ENCODE data around the gene TGM2. TPM values are rescaled to one million over a fixed set of nuclear protein-coding genes. Genes with fewer than 3 reads are reported as not detected.

TGM2 gene
- total RNA-seq, 4 donors from 2014 or later: 2.8 to 33.2 (median 11.5) TPM

DNA sequence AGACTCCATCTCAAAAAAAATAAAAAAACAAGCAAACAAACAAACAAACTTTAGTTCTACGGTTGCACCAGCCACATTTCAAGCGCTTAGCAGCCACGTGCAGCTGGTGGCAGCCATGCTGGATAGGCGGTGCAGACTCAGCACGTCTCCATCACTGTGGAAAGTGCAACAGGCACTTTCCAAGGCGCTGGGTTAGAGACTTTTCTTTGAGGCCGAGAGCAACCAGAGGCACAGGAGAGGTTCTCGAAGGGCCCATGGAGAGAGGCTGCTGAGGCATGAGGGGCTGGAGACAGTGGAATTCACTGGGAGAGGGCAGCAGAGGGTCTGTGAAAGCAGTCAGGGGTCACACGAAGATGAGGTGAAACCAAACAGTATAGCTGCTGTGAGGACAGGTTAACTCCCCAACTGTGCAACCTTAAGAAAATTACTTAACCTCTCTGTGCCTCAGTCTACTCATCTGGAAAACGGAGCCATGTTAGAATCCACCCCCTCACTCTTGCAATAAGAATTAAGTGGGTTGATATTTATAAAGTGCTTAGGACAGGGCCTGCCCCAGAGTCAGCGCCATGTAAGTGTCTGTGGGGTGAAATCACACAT is 27.5 kb downstream of the TGM2 start:
- Histone ChIP-seq H3K4me1 (peaks cover 0 to 15% (median 0%) of the 10 kb centered on the region in 3 donors), H3K27me3 (peaks cover 0 to 26% (median 0%) of the 10 kb centered on the region in 4 donors), H3K27ac (no peak overlapping the region), H3K36me3 (peaks cover 0 to 28% (median 0%) of the 10 kb centered on the region in 3 donors), H3K9me3 (no peaks in the 10 kb centered on the region), H3K4me3 (no peak overlapping the region)
- TF ChIP-seq, protein P1, sequence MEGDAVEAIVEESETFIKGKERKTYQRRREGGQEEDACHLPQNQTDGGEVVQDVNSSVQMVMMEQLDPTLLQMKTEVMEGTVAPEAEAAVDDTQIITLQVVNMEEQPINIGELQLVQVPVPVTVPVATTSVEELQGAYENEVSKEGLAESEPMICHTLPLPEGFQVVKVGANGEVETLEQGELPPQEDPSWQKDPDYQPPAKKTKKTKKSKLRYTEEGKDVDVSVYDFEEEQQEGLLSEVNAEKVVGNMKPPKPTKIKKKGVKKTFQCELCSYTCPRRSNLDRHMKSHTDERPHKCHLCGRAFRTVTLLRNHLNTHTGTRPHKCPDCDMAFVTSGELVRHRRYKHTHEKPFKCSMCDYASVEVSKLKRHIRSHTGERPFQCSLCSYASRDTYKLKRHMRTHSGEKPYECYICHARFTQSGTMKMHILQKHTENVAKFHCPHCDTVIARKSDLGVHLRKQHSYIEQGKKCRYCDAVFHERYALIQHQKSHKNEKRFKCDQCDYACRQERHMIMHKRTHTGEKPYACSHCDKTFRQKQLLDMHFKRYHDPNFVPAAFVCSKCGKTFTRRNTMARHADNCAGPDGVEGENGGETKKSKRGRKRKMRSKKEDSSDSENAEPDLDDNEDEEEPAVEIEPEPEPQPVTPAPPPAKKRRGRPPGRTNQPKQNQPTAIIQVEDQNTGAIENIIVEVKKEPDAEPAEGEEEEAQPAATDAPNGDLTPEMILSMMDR (IDR thresholded peaks at IDR 0.05): no peak
- TF ChIP-seq POLR2A (IDR thresholded peaks at IDR 0.05): no peak
- no peak for DNase-seq
- intact Hi-C loops (cut with DNase I): no loop called here
- WGBS, 2 donors: 86 to 95% methylated on average over 11 of the region's 11 CpGs

DNA sequence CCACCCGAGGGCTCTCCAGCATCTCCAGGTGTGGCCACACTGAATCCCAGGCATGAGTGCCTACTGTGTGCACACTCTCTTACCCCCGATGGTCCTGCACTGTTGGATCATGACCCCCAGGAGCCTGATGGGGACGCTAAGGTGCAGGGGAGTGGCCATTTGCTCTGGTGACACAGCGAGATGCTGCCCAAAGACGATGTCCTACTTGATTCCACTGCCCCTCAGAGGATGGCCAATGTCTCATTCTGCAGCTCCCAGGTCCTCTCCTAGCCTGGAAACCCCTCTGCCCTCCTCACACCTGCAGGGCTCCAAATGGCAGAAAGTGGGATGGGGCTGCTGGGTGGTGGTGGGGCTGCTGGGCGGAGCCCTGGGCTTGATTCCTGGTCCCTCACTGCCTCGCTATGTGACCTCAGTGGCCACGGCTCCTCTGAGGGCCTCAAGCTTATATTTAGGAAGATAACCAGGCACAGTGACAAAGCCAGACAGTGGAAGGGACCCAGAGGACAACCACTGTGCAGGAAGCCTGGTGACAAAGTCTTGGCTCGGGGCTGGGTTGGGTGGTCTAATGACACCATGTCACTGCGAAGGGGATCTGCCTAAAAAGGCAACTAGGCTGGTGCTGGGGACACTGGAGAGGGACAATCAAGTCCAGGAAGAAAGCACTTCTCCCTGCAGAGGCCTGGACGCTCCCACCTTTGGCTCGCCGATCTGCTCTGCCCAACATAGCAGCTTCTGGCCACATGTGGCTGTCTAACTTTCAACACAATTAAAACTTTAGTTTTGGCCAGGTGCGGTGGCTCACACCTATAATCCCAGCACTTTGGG is 28.4 kb downstream of the TGM2 start:
- Histone ChIP-seq H3K36me3 (peaks cover 0 to 30% (median 0%) of the 10 kb centered on the region in 3 donors), H3K27ac (peak overlapping the region in 1 of 4 donors; percentile 10), H3K4me3 (no peak overlapping the region), H3K4me1 (peaks cover 0 to 14% (median 0%) of the 10 kb centered on the region in 3 donors), H3K9me3 (no peaks in the 10 kb centered on the region), H3K27me3 (peaks cover 0 to 34% (median 0%) of the 10 kb centered on the region in 4 donors)
- TF ChIP-seq, protein P1 (IDR thresholded peaks at IDR 0.05): no peak
- TF ChIP-seq POLR2A (IDR thresholded peaks at IDR 0.05): no peak
- WGBS, 2 donors: 79 to 96% methylated on average over 9 of the region's 14 CpGs
- intact Hi-C loops (cut with DNase I): no loop called here
- no peak for DNase-seq

DNA sequence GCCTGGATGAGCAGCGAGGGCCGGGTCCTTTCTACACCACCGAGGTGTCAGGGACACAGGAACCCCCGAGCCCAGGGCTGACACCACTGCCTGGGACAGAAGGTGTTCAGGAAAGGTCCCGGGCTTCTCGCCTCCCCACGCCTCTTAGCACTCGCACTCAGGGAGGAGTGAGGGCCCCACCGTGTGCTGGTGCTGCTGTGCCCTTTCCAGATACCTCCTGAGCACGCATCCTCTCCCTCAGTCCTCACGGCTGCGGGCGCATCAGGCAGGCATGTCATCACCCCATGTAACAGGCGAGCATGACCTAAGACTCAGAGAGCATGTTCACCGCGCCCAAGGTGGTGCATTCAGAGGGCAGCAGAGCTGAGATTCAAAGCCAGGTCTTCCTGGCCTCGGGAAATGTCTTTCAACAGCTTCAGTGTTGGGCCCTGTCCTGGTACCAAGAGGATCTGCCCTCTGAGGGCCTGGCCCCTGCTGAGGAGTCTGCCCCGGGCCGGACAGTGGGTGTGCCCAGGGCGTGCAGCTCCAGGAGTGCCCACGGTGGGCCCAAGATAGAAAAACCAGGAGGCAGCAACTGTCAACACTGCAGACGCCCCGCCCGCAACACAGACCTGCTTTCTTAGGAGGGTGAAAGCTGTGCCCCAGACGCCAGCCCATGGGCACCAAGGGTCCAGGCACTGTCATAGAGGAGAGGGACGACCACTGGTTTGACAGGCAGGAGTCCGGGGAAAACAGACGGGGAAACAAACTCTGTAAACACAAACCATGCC is 29.2 kb downstream of the TGM2 start:
- Histone ChIP-seq H3K9me3 (no peaks in the 10 kb centered on the region), H3K36me3 (peaks cover 0 to 38% (median 0%) of the 10 kb centered on the region in 3 donors), H3K4me1 (peaks cover 0 to 14% (median 0%) of the 10 kb centered on the region in 3 donors), H3K4me3 (no peak overlapping the region), H3K27ac (peak overlapping the region in 3 of 4 donors; percentile 4 to 31 (median 10)), H3K27me3 (peaks cover 0 to 30% (median 0%) of the 10 kb centered on the region in 4 donors)
- TF ChIP-seq POLR2A (IDR thresholded peaks at IDR 0.05): no peak
- TF ChIP-seq, protein P1 (IDR thresholded peaks at IDR 0.05): no peak
- 79 to 82% methylated on average over 12 to 17 of the region's 28 CpGs for WGBS, 2 donors
- DNase-seq: no peak
- intact Hi-C loops (cut with DNase I): no loop called here

DNA sequence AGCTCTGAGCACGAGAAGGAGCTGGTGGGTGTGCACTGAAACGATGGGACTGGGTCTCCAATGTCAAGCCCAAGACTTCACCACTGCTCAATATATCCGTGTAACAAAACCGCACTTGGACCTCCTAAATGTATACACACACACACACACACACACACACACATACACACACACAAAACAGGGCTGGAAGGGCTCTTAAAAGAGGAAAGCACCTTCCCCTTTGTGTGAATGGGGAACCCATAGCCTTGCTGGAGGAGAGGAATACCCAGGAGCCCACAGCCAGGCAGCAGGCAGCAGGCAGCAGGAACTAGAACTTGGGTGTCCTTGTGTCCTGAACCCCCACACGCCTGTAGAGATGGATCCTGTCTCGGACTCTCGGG is 29.8 kb downstream of the TGM2 start:
- WGBS, 2 donors: 77 to 88% methylated on average over 4 to 5 of the region's 7 CpGs
- Histone ChIP-seq H3K27ac (peak overlapping the region in 3 of 4 donors; percentile 4 to 73 (median 31)), H3K36me3 (peaks cover 0 to 41% (median 0%) of the 10 kb centered on the region in 3 donors), H3K27me3 (peaks cover 0 to 30% (median 0%) of the 10 kb centered on the region in 4 donors), H3K9me3 (no peaks in the 10 kb centered on the region), H3K4me1 (peaks cover 0 to 14% (median 0%) of the 10 kb centered on the region in 3 donors), H3K4me3 (no peak overlapping the region)
- no peak for DNase-seq
- TF ChIP-seq, protein P1 (IDR thresholded peaks at IDR 0.05): no peak
- TF ChIP-seq POLR2A (IDR thresholded peaks at IDR 0.05): no peak
- intact Hi-C loops (cut with DNase I): no loop called here

Data from esophagus squamous epithelium (tissue), 5 donors.